ENCODE measurements around the gene GTPBP3. TPM values are rescaled to one million over a fixed set of nuclear protein-coding genes. Genes with fewer than 3 reads are reported as not detected.

The GTPBP3 gene
- total RNA-seq, 1 donor from 2014 or later = 45.0 TPM

DNA sequence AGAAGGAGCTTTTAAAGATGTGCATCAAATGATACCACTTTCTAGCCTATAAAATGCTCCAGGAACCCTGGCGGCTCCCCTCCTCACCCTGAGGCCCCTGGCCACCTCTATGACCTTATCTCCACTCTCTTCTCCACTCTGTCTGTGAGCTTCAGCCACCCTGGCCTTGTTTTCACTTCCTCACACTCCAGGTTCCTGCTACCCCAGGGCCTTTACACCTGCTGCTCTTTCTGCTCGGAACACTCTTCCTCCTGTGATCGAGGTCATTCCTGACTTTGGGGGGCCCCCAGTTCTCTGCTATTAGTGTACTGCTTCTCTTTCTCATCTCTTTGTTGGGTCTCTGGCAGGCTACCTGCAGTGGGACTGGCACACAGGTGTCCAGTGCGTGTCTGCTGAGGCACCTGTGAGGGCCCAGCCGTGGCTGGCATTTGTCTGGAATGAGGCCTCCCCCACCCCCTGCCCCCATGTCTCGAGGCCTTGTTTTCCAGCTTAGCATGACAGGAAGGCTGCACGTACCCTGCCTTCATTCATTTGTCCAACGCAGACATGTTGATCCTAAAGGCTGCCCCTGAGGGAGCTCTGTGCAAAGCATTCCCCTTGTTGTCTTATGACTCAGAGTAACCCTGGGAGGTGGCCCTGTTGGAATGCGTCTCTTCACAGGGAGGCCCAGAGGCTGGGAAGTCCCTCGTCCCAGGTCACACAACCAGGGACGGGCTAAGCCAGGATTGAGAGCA is 25.7 kb upstream of the GTPBP3 start:
- no peaks in the 10 kb centered on the region for H3K27me3 Mint-ChIP-seq (ENCODE audit: low read depth)
- peaks cover 20% of the 10 kb centered on the region for H3K4me1 Mint-ChIP-seq
- H3K36me3 Mint-ChIP-seq = peaks cover 15% of the 10 kb centered on the region
- TF ChIP-seq, protein P1, sequence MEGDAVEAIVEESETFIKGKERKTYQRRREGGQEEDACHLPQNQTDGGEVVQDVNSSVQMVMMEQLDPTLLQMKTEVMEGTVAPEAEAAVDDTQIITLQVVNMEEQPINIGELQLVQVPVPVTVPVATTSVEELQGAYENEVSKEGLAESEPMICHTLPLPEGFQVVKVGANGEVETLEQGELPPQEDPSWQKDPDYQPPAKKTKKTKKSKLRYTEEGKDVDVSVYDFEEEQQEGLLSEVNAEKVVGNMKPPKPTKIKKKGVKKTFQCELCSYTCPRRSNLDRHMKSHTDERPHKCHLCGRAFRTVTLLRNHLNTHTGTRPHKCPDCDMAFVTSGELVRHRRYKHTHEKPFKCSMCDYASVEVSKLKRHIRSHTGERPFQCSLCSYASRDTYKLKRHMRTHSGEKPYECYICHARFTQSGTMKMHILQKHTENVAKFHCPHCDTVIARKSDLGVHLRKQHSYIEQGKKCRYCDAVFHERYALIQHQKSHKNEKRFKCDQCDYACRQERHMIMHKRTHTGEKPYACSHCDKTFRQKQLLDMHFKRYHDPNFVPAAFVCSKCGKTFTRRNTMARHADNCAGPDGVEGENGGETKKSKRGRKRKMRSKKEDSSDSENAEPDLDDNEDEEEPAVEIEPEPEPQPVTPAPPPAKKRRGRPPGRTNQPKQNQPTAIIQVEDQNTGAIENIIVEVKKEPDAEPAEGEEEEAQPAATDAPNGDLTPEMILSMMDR (IDR thresholded peaks at IDR 0.05; ENCODE audit: unreplicated experiment) = no peak
- DNase-seq (ENCODE audit: low spot score in 2 of 2, unreplicated experiment in 2 of 2) = no peak
- H3K4me3 Mint-ChIP-seq = peak overlapping the region; percentile 37
- no peaks in the 10 kb centered on the region for H3K9me3 Mint-ChIP-seq
- peak overlapping the region; percentile 22 for H3K27ac Mint-ChIP-seq

DNA sequence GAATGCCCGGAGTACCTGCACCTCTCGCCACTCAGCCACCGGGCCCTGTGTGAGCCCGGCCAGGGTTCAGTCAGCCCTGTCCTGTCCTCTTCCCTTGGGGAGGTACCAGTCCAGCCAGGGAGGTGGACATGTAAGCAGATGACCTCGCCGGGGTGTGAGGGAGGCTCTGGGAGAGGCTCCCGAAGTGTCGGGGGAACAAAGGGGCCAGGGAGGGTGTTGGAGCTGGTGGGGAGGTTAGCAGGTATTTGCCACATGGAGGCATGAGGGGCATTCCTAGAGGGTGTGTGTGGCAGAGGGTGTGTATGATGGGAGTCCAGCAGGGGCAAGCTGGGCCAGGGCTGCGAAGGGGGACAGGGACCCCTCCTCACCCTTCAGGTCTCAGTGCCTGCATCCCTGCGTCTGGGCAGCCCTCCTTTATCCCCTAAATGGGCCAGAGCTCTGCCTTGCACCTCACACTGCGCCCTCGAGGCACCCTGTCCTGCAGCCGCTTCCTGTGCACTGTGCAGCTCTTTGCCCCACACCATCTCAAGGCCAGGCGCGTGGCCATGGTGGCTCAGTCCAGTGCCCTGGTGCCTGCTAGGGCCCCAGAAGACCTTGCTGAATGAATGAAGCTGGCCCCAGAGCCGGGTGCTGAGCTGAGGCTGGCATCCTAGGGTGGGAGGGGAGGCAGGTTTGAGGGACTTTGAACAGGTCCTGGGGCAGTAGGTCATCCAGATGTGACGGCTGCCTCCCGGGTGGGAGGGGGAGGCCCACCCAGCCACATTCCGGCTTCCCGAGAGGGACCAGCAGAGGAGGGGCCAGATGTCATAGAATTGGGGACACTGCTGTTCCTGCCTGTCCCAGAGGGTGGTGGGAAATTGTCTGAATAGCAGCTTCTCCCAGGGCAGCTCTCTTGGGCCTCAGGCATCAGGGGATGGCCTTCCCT is 24.9 kb upstream of the GTPBP3 start:
- Mint-ChIP-seq H3K27me3 (ENCODE audit: low read depth) (no peaks in the 10 kb centered on the region), H3K4me3 (no peak overlapping the region), H3K4me1 (peaks cover 20% of the 10 kb centered on the region), H3K36me3 (peaks cover 16% of the 10 kb centered on the region), H3K27ac (no peak overlapping the region), H3K9me3 (no peaks in the 10 kb centered on the region)
- TF ChIP-seq, protein P1 (IDR thresholded peaks at IDR 0.05; ENCODE audit: unreplicated experiment) = no peak
- no peak for DNase-seq (ENCODE audit: low spot score in 2 of 2, unreplicated experiment in 2 of 2)

DNA sequence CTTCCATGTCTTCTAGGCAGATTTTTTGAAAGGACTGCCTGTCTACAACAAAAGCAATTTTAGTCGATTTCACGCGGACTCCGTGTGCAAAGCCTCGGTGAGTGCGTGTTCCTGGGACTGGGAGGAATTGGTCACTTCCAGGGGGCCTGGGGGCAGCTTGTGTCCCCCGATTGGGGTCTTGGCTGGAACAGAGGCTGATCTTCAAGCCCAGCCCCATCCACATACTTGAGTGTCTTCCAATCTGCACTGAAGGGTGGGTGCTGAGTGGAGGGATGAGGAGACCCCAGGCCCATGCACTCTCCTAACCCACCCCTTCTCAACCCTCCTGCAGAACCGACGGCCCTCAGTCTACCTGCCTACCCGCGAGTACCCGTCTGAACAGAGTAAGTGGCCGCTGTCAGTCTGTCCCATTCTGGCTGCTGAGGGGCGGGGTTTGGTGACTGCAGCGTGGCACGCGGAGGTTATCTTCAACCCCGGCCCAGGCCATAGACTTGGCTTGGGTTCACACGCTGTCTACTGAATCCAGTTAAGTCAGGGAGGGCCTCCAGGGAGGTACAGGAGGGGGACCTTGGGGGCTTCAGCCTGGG is 23.3 kb upstream of the GTPBP3 start:
- no peak overlapping the region for H3K27ac Mint-ChIP-seq
- no peak for DNase-seq (ENCODE audit: low spot score in 2 of 2, unreplicated experiment in 2 of 2)
- TF ChIP-seq, protein P1 (IDR thresholded peaks at IDR 0.05; ENCODE audit: unreplicated experiment) = no peak
- no peaks in the 10 kb centered on the region for H3K27me3 Mint-ChIP-seq (ENCODE audit: low read depth)
- H3K36me3 Mint-ChIP-seq = peaks cover 19% of the 10 kb centered on the region
- no peak overlapping the region for H3K4me3 Mint-ChIP-seq
- no peaks in the 10 kb centered on the region for H3K9me3 Mint-ChIP-seq
- peaks cover 12% of the 10 kb centered on the region for H3K4me1 Mint-ChIP-seq

- no peaks in the 10 kb centered on the region for H3K4me1 Mint-ChIP-seq
- no peaks in the 10 kb centered on the region for H3K27me3 Mint-ChIP-seq (ENCODE audit: low read depth)
- DNase-seq (ENCODE audit: low spot score in 2 of 2, unreplicated experiment in 2 of 2) = no peak
- H3K36me3 Mint-ChIP-seq = peaks cover 20% of the 10 kb centered on the region
- TF ChIP-seq, protein P1 (IDR thresholded peaks at IDR 0.05; ENCODE audit: unreplicated experiment) = no peak
- H3K27ac Mint-ChIP-seq = no peak overlapping the region
- H3K9me3 Mint-ChIP-seq = no peaks in the 10 kb centered on the region
- H3K4me3 Mint-ChIP-seq = no peak overlapping the region
Measured at GRCh38 chr19:17318966-17319365, 18.4 kb upstream of the GTPBP3 start.

DNA sequence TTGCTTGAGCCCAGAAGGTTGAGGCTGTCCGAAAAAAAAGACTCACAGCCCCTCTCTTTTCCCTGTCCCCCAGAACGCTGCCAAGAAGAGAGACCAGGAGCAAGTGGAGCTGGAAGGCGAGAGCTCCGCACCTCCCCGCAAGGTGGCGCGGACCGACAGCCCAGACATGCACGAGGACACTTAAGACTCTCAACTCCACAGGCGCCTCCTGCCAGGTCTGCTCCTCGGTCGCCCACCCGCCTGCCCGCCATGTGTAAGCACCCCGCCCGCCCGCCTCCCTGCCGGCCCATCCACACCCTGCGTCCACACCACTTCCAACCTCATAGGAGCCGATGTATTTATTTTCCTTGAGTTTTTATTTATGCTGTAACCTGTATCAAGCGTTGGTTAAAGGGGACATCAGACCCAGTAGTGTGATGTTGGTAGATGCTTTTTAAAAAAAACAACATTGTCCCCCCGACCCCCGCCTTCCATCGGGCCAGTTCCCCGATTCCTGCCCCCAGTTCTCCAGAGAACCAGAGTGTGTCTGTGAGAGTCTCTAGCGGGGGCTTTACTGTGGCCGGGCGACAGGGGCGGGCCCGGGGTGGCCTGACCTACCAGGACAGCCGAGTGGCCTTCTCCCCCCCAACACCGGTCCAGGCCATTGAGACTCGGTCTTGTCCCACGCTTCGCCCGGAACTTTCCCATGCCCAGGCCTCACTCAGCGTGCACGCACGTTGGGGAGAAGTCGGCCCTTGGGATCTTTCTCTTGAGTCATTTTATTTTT is 17.7 kb upstream of the GTPBP3 start:
- Mint-ChIP-seq H3K27ac (no peak overlapping the region), H3K4me3 (no peak overlapping the region), H3K9me3 (no peaks in the 10 kb centered on the region), H3K4me1 (no peaks in the 10 kb centered on the region), H3K36me3 (peaks cover 17% of the 10 kb centered on the region), H3K27me3 (ENCODE audit: low read depth) (no peaks in the 10 kb centered on the region)
- no peak for DNase-seq (ENCODE audit: low spot score in 2 of 2, unreplicated experiment in 2 of 2)
- TF ChIP-seq, protein P1 (IDR thresholded peaks at IDR 0.05; ENCODE audit: unreplicated experiment) = no peak

All from mesothelial cell of epicardium (in vitro differentiated cells).